Heart left ventricle (tissue), 13 donors: ENCODE data around the gene MRPL50.

Source experiments
- POLR2A ChIP-seq, 2 donors: fragments of 450-650 bp; IDR thresholded peaks; one replicate each; pipeline ENCODE4 v1.6.1; 2017; ENCODE audit warnings: antibody characterized with exemption in 2 of 2, mild to moderate bottlenecking in 2 of 2, moderate library complexity in 2 of 2
- TF ChIP-seq, protein P1 (sequence below), 12 donors: fragments of 200-600 bp; sonication (generic) in 4 of 12; IDR thresholded peaks; one replicate each; pipeline versions ENCODE4 v1.5.0 to v1.8.0; 2018 to 2022; ENCODE audit warnings: antibody characterized with exemption in 12 of 12, mild to moderate bottlenecking in 5 of 12
- donor health status: ischemic (EF 13 %, LVEDD 7.1; RV severe dilation, severe dysfunction).
- donor health status: DM: no; HTN: yes; CAD: no.
- donor health status: DM: no; HTN: no; CAD: no.
- donor health status: ischemic (EF 25% LVEDD 6.9; RV normal size, moderate dysfunction).
- donor health status: ischemic (EF 25% LVEDD 5.7; RV mildly dilated, moderate dysfunction).
- donor health status: ischemic (EF 35%, LVEDD 5.7; RV mildly dilated, moderate dysfunction).
- donor health status: nonischemic (EF 11% LVEDD 7.7; RV severe dilation, severe dysfunction).
- donor health status: DM: yes; HTN: yes; CAD: no.
- donor health status: PGD.
- donor health status: ischemic (EF 29% LVEDD 5.4; RV normal size, mild dysfunction).
- donor health status: nonischemic (EF 23%, LVEDD 6.1; RV moderate dilation, normal function).

DNA sequence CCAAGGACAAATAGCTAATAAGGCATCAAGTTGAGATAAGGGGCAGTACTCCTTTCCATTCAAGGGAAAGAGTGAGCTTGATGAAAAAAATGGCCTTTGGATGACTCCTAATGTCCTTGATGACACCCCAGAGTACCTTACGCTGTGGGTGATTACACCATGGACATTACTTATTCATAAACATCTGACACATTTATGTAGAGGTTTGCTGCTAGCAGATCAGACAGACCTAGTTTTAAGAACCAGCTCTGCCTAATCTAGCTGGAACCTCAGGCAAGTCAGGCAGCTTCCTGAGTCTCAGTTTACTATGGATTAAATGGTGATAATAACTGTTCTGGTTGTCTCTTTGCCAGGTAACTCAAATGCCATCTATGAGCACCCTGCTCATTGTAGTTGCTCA is 34.3 kb upstream of the MRPL50 start:
- no peak for TF ChIP-seq POLR2A (IDR thresholded peaks at IDR 0.05)
- TF ChIP-seq, protein P1, sequence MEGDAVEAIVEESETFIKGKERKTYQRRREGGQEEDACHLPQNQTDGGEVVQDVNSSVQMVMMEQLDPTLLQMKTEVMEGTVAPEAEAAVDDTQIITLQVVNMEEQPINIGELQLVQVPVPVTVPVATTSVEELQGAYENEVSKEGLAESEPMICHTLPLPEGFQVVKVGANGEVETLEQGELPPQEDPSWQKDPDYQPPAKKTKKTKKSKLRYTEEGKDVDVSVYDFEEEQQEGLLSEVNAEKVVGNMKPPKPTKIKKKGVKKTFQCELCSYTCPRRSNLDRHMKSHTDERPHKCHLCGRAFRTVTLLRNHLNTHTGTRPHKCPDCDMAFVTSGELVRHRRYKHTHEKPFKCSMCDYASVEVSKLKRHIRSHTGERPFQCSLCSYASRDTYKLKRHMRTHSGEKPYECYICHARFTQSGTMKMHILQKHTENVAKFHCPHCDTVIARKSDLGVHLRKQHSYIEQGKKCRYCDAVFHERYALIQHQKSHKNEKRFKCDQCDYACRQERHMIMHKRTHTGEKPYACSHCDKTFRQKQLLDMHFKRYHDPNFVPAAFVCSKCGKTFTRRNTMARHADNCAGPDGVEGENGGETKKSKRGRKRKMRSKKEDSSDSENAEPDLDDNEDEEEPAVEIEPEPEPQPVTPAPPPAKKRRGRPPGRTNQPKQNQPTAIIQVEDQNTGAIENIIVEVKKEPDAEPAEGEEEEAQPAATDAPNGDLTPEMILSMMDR (IDR thresholded peaks at IDR 0.05), result no peak
